ENCODE results near the gene DNAJB8. TPM values are rescaled to one million over a fixed set of nuclear protein-coding genes. Genes with fewer than 3 reads are reported as not detected.

DNAJB8 gene
- total RNA-seq, 1 experiment from 2014 or later: not detected

GRCh38 chr3:128461731-128462130, 5.0 kb downstream of the DNAJB8 start:
- intact Hi-C loops (cut with micrococcal nuclease; ENCODE audit: unreplicated experiment): no loop called here
- no peak overlapping the region for H3K4me3 ChIP-seq (ENCODE audit: low read depth, low read length)
- Mint-ChIP-seq H3K27ac (ENCODE audit: unreplicated experiment) (no peak overlapping the region), H3K27me3 (ENCODE audit: insufficient read depth, unreplicated experiment) (peaks cover 15% of the 10 kb centered on the region), H3K4me1 (ENCODE audit: low read depth, unreplicated experiment) (no peaks in the 10 kb centered on the region), H3K4me3 (ENCODE audit: unreplicated experiment) (no peak overlapping the region), H3K36me3 (ENCODE audit: insufficient read depth, unreplicated experiment) (no peaks in the 10 kb centered on the region), H3K9me3 (ENCODE audit: unreplicated experiment) (no peaks in the 10 kb centered on the region)
- no peaks in the 10 kb centered on the region for H3K36me3 ChIP-seq (ENCODE audit: control insufficient read depth, insufficient read depth, low read length)
- ChIA-PET POLR2A (no interaction called here), CTCF (no interaction called here)
- no peaks in the 10 kb centered on the region for H3K9me3 ChIP-seq
- TF ChIP-seq CTCF (IDR thresholded peaks at IDR 0.05; ENCODE audit: insufficient read depth in 1 of 2, low read depth in 1 of 2, low read length in 1 of 2, severe bottlenecking in 1 of 2, unreplicated experiment in 1 of 2): no peak
- no TSS peak for BruUV-seq (replicated peaks)
- no peak for DNase-seq
- H3K27me3 ChIP-seq (replicated peaks; ENCODE audit: control insufficient read depth, insufficient read depth, low read length): no peaks in the 10 kb centered on the region
- no peaks in the 10 kb centered on the region for H3K4me1 ChIP-seq

- Mint-ChIP-seq H3K27me3 (ENCODE audit: insufficient read depth, unreplicated experiment) (peaks cover 9% of the 10 kb centered on the region), H3K27ac (ENCODE audit: unreplicated experiment) (no peak overlapping the region), H3K9me3 (ENCODE audit: unreplicated experiment) (no peaks in the 10 kb centered on the region), H3K4me3 (ENCODE audit: unreplicated experiment) (no peak overlapping the region), H3K36me3 (ENCODE audit: insufficient read depth, unreplicated experiment) (no peaks in the 10 kb centered on the region), H3K4me1 (ENCODE audit: low read depth, unreplicated experiment) (no peaks in the 10 kb centered on the region)
- no TSS peak for BruUV-seq (replicated peaks)
- no peak for TF ChIP-seq CTCF (IDR thresholded peaks at IDR 0.05; ENCODE audit: insufficient read depth in 1 of 2, low read depth in 1 of 2, low read length in 1 of 2, severe bottlenecking in 1 of 2, unreplicated experiment in 1 of 2)
- no peaks in the 10 kb centered on the region for H3K27me3 ChIP-seq (replicated peaks; ENCODE audit: control insufficient read depth, insufficient read depth, low read length)
- H3K36me3 ChIP-seq (ENCODE audit: control insufficient read depth, insufficient read depth, low read length): no peaks in the 10 kb centered on the region
- no peaks in the 10 kb centered on the region for H3K9me3 ChIP-seq
- no peak overlapping the region for H3K4me3 ChIP-seq (ENCODE audit: low read depth, low read length)
- intact Hi-C loops (cut with micrococcal nuclease; ENCODE audit: unreplicated experiment): no loop called here
- no peaks in the 10 kb centered on the region for H3K4me1 ChIP-seq
- ChIA-PET POLR2A (no interaction called here), CTCF (no interaction called here)
- DNase-seq: no peak
These were observed 7.2 kb downstream of the DNAJB8 start for GRCh38 chr3:128459461-128459820.

GRCh38 chr3:128458746-128459460, 7.8 kb downstream of the DNAJB8 start:
- H3K4me3 Mint-ChIP-seq (ENCODE audit: unreplicated experiment): no peak overlapping the region
- CTCF ChIA-PET: no interaction called here
- Histone ChIP-seq H3K4me3 (ENCODE audit: low read depth, low read length) (no peak overlapping the region), H3K27me3 (replicated peaks; ENCODE audit: control insufficient read depth, insufficient read depth, low read length) (no peaks in the 10 kb centered on the region), H3K4me1 (no peaks in the 10 kb centered on the region), H3K36me3 (ENCODE audit: control insufficient read depth, insufficient read depth, low read length) (no peaks in the 10 kb centered on the region), H3K9me3 (no peaks in the 10 kb centered on the region)
- no peaks in the 10 kb centered on the region for H3K9me3 Mint-ChIP-seq (ENCODE audit: unreplicated experiment)
- H3K27ac Mint-ChIP-seq (ENCODE audit: unreplicated experiment): no peak overlapping the region
- peaks cover 11% of the 10 kb centered on the region for H3K27me3 Mint-ChIP-seq (ENCODE audit: insufficient read depth, unreplicated experiment)
- intact Hi-C loops (cut with micrococcal nuclease; ENCODE audit: unreplicated experiment): no loop called here
- POLR2A ChIA-PET: no interaction called here
- no peaks in the 10 kb centered on the region for H3K36me3 Mint-ChIP-seq (ENCODE audit: insufficient read depth, unreplicated experiment)
- H3K4me1 Mint-ChIP-seq (ENCODE audit: low read depth, unreplicated experiment): no peaks in the 10 kb centered on the region
- BruUV-seq (replicated peaks): no TSS peak
- no peak for TF ChIP-seq CTCF (IDR thresholded peaks at IDR 0.05; ENCODE audit: insufficient read depth in 1 of 2, low read depth in 1 of 2, low read length in 1 of 2, severe bottlenecking in 1 of 2, unreplicated experiment in 1 of 2)
- DNase-seq: no peak

Data from Caco-2 (cell line).